ENCODE measurements around the gene TTC39A.

- no peak for TF ChIP-seq SUZ12 (IDR thresholded peaks at IDR 0.05; ENCODE audit: extremely low read depth, insufficient read depth, insufficient read length)
- TF ChIP-seq ZNF274 (IDR thresholded peaks at IDR 0.05; ENCODE audit: low read depth, low read length) = no peak
- no peak for TF ChIP-seq YY1 (IDR thresholded peaks at IDR 0.05; ENCODE audit: insufficient read depth, insufficient read length)
Observed at GRCh38 chr1:51283979-51284378, 46.4 kb downstream of the TTC39A start.

Measured in NT2/D1 (cell line).